Adrenal gland (tissue), 5 donors: ENCODE results near the gene SUPT5H.

Experiments used
- CTCF ChIP-seq, 6 experiments: fragments of 450-650 bp in 4 of 6; fragments of 200-600 bp in 2 of 6; sonication (generic) in 1 of 6; IDR thresholded peaks; 1 replicate in 5 of 6; 2 replicates in 1 of 6; pipeline versions ENCODE4 v1.5.1 to v1.8.0; 2016 to 2021; ENCODE audit warnings: antibody characterized with exemption in 6 of 6, mild to moderate bottlenecking in 2 of 6, moderate library complexity in 1 of 6
- POLR2A ChIP-seq, 2 donors: fragments of 450-650 bp; IDR thresholded peaks; one replicate each; pipeline ENCODE4 v1.6.1; 2017; ENCODE audit warnings: antibody characterized with exemption in 2 of 2, mild to moderate bottlenecking in 2 of 2, moderate library complexity in 1 of 2
- donor health status: DM: no; HTN: no; CAD: no.

DNA sequence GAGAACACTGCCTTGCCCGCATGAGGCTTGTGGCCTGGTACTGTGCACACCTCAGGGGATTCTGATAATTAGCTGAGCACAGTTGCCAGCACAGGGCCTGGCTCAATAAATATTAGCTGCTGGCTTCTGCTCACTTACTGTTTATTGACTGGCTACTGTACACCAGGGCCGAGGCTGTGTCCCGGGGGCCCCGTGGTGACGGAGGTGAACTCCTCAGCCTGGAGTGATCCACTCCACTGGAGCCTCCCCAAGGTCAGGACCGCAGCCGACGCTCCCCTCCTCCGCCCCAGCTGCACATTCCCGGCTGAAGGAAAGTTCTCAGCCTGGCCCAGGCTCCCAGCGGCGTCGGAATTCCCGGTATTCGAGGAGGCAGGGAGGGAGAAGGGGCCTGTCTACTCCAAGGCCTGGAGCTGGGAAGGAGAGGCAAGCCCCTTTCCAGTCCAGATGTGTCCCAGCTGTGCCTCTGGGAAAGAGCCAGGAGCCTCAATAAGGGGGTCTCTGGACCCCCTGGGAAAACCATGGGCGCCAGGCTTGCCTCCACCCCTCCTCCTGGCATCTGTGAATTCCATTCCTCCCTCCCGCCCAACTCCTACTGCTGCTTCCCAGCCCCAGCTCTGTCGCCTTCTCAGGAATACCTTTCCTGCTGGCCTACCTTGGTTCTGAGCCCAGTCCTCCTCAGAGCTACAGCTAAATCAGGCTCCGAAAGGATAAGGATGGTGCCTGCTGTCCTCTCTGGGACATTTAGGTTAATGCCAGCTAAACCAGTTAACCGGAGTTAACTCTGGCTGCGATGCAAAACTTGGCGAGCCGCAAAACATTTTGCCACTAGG lies 16.9 kb upstream of the SUPT5H start:
- TF ChIP-seq POLR2A (IDR thresholded peaks at IDR 0.05) (no peak), CTCF (IDR thresholded peaks at IDR 0.05) (no peak)
